Measurements from ENCODE around the gene FPR1. TPM values are rescaled to one million over a fixed set of nuclear protein-coding genes. Genes with fewer than 3 reads are reported as not detected.

The FPR1 gene
- total RNA-seq, 1 donor from 2014 or later: not detected

- Histone ChIP-seq H3K9me3 (ENCODE audit: insufficient read depth, low read depth, low read length) (peaks cover 4% of the 10 kb centered on the region), H3K36me3 (ENCODE audit: insufficient read depth, low read length) (no peaks in the 10 kb centered on the region), H4K20me1 (ENCODE audit: insufficient read depth, low read length) (no peaks in the 10 kb centered on the region), H2AFZ (ENCODE audit: low read depth, low read length) (no peak overlapping the region), H3K4me3 (ENCODE audit: insufficient read depth, low read depth, low read length) (no peak overlapping the region), H3K4me1 (ENCODE audit: insufficient read depth, low read length) (no peaks in the 10 kb centered on the region), H3K27me3 (ENCODE audit: insufficient read depth, low read length) (no peaks in the 10 kb centered on the region), H3K27ac (ENCODE audit: low read depth, low read length) (no peak overlapping the region), H3K9ac (ENCODE audit: low read length) (no peak overlapping the region), H3K4me2 (ENCODE audit: low read length) (no peak overlapping the region), H3K79me2 (ENCODE audit: insufficient read depth, low read length) (no peaks in the 10 kb centered on the region)
- H3K9me3 Mint-ChIP-seq (ENCODE audit: unreplicated experiment): peaks cover 7% of the 10 kb centered on the region
- H3K27me3 Mint-ChIP-seq (ENCODE audit: low read depth, unreplicated experiment): peaks cover 4% of the 10 kb centered on the region
- TF ChIP-seq, protein P1, sequence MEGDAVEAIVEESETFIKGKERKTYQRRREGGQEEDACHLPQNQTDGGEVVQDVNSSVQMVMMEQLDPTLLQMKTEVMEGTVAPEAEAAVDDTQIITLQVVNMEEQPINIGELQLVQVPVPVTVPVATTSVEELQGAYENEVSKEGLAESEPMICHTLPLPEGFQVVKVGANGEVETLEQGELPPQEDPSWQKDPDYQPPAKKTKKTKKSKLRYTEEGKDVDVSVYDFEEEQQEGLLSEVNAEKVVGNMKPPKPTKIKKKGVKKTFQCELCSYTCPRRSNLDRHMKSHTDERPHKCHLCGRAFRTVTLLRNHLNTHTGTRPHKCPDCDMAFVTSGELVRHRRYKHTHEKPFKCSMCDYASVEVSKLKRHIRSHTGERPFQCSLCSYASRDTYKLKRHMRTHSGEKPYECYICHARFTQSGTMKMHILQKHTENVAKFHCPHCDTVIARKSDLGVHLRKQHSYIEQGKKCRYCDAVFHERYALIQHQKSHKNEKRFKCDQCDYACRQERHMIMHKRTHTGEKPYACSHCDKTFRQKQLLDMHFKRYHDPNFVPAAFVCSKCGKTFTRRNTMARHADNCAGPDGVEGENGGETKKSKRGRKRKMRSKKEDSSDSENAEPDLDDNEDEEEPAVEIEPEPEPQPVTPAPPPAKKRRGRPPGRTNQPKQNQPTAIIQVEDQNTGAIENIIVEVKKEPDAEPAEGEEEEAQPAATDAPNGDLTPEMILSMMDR (IDR thresholded peaks at IDR 0.05; ENCODE audit: insufficient read depth, low read depth, low read length): no peak
- no peak for TF ChIP-seq EZH2 (IDR thresholded peaks at IDR 0.05; ENCODE audit: insufficient read depth, low read length)
- FAIRE-seq (no peak), DNase-seq (ENCODE audit: low read depth) (no peak)
- no peaks in the 10 kb centered on the region for H3K4me1 Mint-ChIP-seq (ENCODE audit: low read depth, unreplicated experiment)
- no peak overlapping the region for H3K4me3 Mint-ChIP-seq (ENCODE audit: unreplicated experiment)
- H3K36me3 Mint-ChIP-seq (ENCODE audit: low read depth, unreplicated experiment): no peaks in the 10 kb centered on the region
- no peak overlapping the region for H3K27ac Mint-ChIP-seq (ENCODE audit: unreplicated experiment)
Observed at GRCh38 chr19:51737924-51738323, 13.8 kb downstream of the FPR1 start.

GRCh38 chr19:51737389-51737788, 14.3 kb downstream of the FPR1 start:
- H3K27me3 Mint-ChIP-seq (ENCODE audit: low read depth, unreplicated experiment): peaks cover 4% of the 10 kb centered on the region
- no peak overlapping the region for H3K4me3 Mint-ChIP-seq (ENCODE audit: unreplicated experiment)
- no peaks in the 10 kb centered on the region for H3K4me1 ChIP-seq (ENCODE audit: insufficient read depth, low read length)
- FAIRE-seq (no peak), DNase-seq (ENCODE audit: low read depth) (no peak)
- no peak overlapping the region for H3K9ac ChIP-seq (ENCODE audit: low read length)
- H3K27ac Mint-ChIP-seq (ENCODE audit: unreplicated experiment): no peak overlapping the region
- no peaks in the 10 kb centered on the region for H3K36me3 ChIP-seq (ENCODE audit: insufficient read depth, low read length)
- H3K9me3 Mint-ChIP-seq (ENCODE audit: unreplicated experiment): peaks cover 7% of the 10 kb centered on the region
- H4K20me1 ChIP-seq (ENCODE audit: insufficient read depth, low read length): no peaks in the 10 kb centered on the region
- no peak overlapping the region for H3K4me3 ChIP-seq (ENCODE audit: insufficient read depth, low read depth, low read length)
- no peak overlapping the region for H3K4me2 ChIP-seq (ENCODE audit: low read length)
- H3K27ac ChIP-seq (ENCODE audit: low read depth, low read length): no peak overlapping the region
- no peak for TF ChIP-seq EZH2 (IDR thresholded peaks at IDR 0.05; ENCODE audit: insufficient read depth, low read length)
- TF ChIP-seq, protein P1 (IDR thresholded peaks at IDR 0.05; ENCODE audit: insufficient read depth, low read depth, low read length): no peak
- no peak overlapping the region for H2AFZ ChIP-seq (ENCODE audit: low read depth, low read length)
- no peaks in the 10 kb centered on the region for H3K4me1 Mint-ChIP-seq (ENCODE audit: low read depth, unreplicated experiment)
- no peaks in the 10 kb centered on the region for H3K79me2 ChIP-seq (ENCODE audit: insufficient read depth, low read length)
- no peaks in the 10 kb centered on the region for H3K36me3 Mint-ChIP-seq (ENCODE audit: low read depth, unreplicated experiment)
- no peaks in the 10 kb centered on the region for H3K27me3 ChIP-seq (ENCODE audit: insufficient read depth, low read length)
- peaks cover 4% of the 10 kb centered on the region for H3K9me3 ChIP-seq (ENCODE audit: insufficient read depth, low read depth, low read length)

- no peaks in the 10 kb centered on the region for H3K27me3 ChIP-seq (ENCODE audit: insufficient read depth, low read length)
- H2AFZ ChIP-seq (ENCODE audit: low read depth, low read length): no peak overlapping the region
- peak; percentile 65 for FAIRE-seq
- H3K4me1 Mint-ChIP-seq (ENCODE audit: low read depth, unreplicated experiment): no peaks in the 10 kb centered on the region
- no peak overlapping the region for H3K27ac Mint-ChIP-seq (ENCODE audit: unreplicated experiment)
- DNase-seq (ENCODE audit: low read depth): peak; percentile 78
- H3K79me2 ChIP-seq (ENCODE audit: insufficient read depth, low read length): no peaks in the 10 kb centered on the region
- H3K4me2 ChIP-seq (ENCODE audit: low read length): no peak overlapping the region
- no peak overlapping the region for H3K4me3 Mint-ChIP-seq (ENCODE audit: unreplicated experiment)
- H3K27ac ChIP-seq (ENCODE audit: low read depth, low read length): no peak overlapping the region
- no peaks in the 10 kb centered on the region for H3K36me3 Mint-ChIP-seq (ENCODE audit: low read depth, unreplicated experiment)
- H3K4me1 ChIP-seq (ENCODE audit: insufficient read depth, low read length): no peaks in the 10 kb centered on the region
- H4K20me1 ChIP-seq (ENCODE audit: insufficient read depth, low read length): no peaks in the 10 kb centered on the region
- H3K36me3 ChIP-seq (ENCODE audit: insufficient read depth, low read length): no peaks in the 10 kb centered on the region
- peaks cover 4% of the 10 kb centered on the region for H3K9me3 ChIP-seq (ENCODE audit: insufficient read depth, low read depth, low read length)
- peaks cover 6% of the 10 kb centered on the region for H3K27me3 Mint-ChIP-seq (ENCODE audit: low read depth, unreplicated experiment)
- peaks cover 10% of the 10 kb centered on the region for H3K9me3 Mint-ChIP-seq (ENCODE audit: unreplicated experiment)
- TF ChIP-seq, protein P1 (IDR thresholded peaks at IDR 0.05; ENCODE audit: insufficient read depth, low read depth, low read length): no peak
- no peak for TF ChIP-seq EZH2 (IDR thresholded peaks at IDR 0.05; ENCODE audit: insufficient read depth, low read length)
- no peak overlapping the region for H3K9ac ChIP-seq (ENCODE audit: low read length)
- no peak overlapping the region for H3K4me3 ChIP-seq (ENCODE audit: insufficient read depth, low read depth, low read length)
Observed at GRCh38 chr19:51735759-51736449, 15.8 kb downstream of the FPR1 start.
